ENCODE results near the gene SESN1. TPM values are rescaled to one million over a fixed set of nuclear protein-coding genes. Genes with fewer than 3 reads are reported as not detected.

Gene SESN1
- total RNA-seq, 1 donor from 2014 or later, result 23.6 TPM

DNA sequence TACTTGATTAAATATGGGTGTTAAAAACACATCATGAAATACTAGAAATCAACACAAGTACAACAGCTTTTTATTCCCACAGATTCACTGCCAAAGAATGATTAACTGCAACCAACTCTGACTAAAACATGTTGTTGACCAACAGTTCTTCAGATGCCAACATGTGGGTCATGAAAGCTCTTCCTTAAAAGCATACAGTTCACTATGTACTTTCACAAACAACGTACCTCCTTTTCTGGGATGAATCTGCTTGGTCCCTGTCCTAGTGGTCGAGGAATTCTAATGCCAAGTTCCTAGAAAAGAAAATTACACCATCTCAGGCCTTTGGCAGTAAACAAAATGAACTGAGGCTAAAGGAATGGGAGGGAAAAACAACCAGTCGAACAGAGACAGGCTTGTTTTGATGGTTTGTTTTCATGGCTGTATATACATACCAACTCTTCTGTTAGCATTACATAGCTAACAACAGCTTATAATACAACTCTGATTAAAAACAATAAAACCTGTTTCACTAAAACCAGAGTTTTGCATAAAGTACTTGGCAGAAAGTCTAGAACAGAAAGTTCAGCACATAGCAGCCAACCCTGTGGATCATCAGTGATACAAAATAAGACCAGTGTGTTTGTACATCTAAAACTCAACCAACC lies 92.5 kb downstream of the SESN1 start:
- DNase-seq (ENCODE audit: low spot score), result no peak
- Mint-ChIP-seq H3K4me1 (ENCODE audit: unreplicated experiment) (peaks cover 7% of the 10 kb centered on the region), H3K27me3 (ENCODE audit: unreplicated experiment) (no peaks in the 10 kb centered on the region), H3K4me3 (ENCODE audit: unreplicated experiment) (no peak overlapping the region), H3K27ac (ENCODE audit: unreplicated experiment) (no peak overlapping the region), H3K9me3 (ENCODE audit: unreplicated experiment) (no peaks in the 10 kb centered on the region), H3K36me3 (ENCODE audit: low read depth, unreplicated experiment) (no peaks in the 10 kb centered on the region)
- TF ChIP-seq, protein P1, sequence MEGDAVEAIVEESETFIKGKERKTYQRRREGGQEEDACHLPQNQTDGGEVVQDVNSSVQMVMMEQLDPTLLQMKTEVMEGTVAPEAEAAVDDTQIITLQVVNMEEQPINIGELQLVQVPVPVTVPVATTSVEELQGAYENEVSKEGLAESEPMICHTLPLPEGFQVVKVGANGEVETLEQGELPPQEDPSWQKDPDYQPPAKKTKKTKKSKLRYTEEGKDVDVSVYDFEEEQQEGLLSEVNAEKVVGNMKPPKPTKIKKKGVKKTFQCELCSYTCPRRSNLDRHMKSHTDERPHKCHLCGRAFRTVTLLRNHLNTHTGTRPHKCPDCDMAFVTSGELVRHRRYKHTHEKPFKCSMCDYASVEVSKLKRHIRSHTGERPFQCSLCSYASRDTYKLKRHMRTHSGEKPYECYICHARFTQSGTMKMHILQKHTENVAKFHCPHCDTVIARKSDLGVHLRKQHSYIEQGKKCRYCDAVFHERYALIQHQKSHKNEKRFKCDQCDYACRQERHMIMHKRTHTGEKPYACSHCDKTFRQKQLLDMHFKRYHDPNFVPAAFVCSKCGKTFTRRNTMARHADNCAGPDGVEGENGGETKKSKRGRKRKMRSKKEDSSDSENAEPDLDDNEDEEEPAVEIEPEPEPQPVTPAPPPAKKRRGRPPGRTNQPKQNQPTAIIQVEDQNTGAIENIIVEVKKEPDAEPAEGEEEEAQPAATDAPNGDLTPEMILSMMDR (IDR thresholded peaks at IDR 0.05; ENCODE audit: unreplicated experiment), result no peak

DNA sequence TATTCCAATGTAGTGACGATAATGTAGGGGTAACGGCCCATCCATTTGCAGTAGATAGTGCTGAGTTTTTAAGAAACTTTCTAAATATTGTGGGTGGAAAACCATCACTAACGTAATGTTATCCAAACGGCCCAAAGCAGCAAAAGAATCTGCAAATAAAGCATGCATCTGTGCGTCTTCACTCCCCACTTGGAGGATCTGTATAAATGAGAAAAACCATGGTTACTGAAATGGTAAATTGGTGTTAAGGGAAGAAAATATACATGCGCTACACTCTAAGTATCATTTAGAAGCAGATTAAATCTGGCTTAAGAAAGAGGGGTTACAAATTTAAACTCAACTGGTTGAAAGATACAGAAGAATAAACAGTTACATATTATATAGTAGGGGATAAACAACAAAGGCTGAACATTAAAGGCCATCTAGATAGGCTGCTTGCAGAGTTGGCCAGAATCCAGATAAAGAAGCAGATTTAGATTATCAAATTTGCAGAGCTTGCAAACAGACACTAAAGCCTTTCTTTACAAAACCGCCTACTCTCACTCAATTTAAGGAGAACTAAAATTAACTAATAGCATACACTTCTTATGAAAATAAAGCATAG lies 93.3 kb downstream of the SESN1 start:
- no peaks in the 10 kb centered on the region for H3K27me3 Mint-ChIP-seq (ENCODE audit: unreplicated experiment)
- no peaks in the 10 kb centered on the region for H3K36me3 Mint-ChIP-seq (ENCODE audit: low read depth, unreplicated experiment)
- no peak overlapping the region for H3K4me3 Mint-ChIP-seq (ENCODE audit: unreplicated experiment)
- no peaks in the 10 kb centered on the region for H3K4me1 Mint-ChIP-seq (ENCODE audit: unreplicated experiment)
- H3K9me3 Mint-ChIP-seq (ENCODE audit: unreplicated experiment), result no peaks in the 10 kb centered on the region
- TF ChIP-seq, protein P1 (IDR thresholded peaks at IDR 0.05; ENCODE audit: unreplicated experiment), result no peak
- no peak overlapping the region for H3K27ac Mint-ChIP-seq (ENCODE audit: unreplicated experiment)
- no peak for DNase-seq (ENCODE audit: low spot score)

DNA sequence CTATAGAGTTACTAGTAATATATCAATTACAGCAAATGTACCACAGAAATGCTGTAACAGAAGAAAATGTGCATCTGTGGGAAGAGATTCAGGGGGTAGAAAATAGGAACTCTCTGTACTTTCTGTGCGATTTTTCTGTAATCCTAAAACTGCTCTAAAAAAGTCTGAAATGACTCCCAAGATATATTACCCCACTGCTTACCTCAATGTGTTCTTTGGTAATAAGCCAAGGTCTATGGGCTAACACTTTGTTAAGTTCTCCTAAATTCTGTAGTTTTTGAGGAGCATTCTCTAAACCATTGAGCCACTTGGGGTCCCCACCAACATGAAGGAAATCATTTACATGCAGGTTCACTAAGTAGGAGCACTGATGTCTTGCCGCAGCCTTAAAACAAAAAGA lies 94.4 kb downstream of the SESN1 start:
- TF ChIP-seq, protein P1 (IDR thresholded peaks at IDR 0.05; ENCODE audit: unreplicated experiment), result no peak
- Mint-ChIP-seq H3K4me3 (ENCODE audit: unreplicated experiment) (no peak overlapping the region), H3K27ac (ENCODE audit: unreplicated experiment) (no peak overlapping the region), H3K9me3 (ENCODE audit: unreplicated experiment) (no peaks in the 10 kb centered on the region), H3K27me3 (ENCODE audit: unreplicated experiment) (no peaks in the 10 kb centered on the region), H3K36me3 (ENCODE audit: low read depth, unreplicated experiment) (no peaks in the 10 kb centered on the region), H3K4me1 (ENCODE audit: unreplicated experiment) (no peaks in the 10 kb centered on the region)
- DNase-seq (ENCODE audit: low spot score), result no peak

DNA sequence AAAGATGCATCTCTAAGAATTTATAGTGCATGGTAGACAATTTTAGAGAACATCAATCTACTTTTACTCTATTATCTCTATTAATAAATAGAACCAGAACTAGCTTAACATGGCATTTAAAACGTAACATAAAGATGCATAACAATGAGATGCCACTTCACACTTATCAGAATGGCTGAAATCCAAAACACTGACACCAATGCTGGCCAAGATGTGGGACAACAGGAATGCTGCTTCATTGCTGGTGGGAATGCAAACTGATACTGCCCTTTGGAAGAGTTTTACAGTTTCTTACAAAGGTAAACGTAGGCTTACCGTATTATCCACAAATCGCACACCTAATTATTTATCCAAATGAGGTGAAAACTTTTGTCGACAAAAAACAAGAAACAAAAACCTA lies 95.2 kb downstream of the SESN1 start:
- H3K36me3 Mint-ChIP-seq (ENCODE audit: low read depth, unreplicated experiment), result no peaks in the 10 kb centered on the region
- DNase-seq (ENCODE audit: low spot score), result no peak
- H3K4me3 Mint-ChIP-seq (ENCODE audit: unreplicated experiment), result no peak overlapping the region
- H3K9me3 Mint-ChIP-seq (ENCODE audit: unreplicated experiment), result no peaks in the 10 kb centered on the region
- H3K27me3 Mint-ChIP-seq (ENCODE audit: unreplicated experiment), result no peaks in the 10 kb centered on the region
- no peak overlapping the region for H3K27ac Mint-ChIP-seq (ENCODE audit: unreplicated experiment)
- H3K4me1 Mint-ChIP-seq (ENCODE audit: unreplicated experiment), result no peaks in the 10 kb centered on the region
- TF ChIP-seq, protein P1 (IDR thresholded peaks at IDR 0.05; ENCODE audit: unreplicated experiment), result no peak

DNA sequence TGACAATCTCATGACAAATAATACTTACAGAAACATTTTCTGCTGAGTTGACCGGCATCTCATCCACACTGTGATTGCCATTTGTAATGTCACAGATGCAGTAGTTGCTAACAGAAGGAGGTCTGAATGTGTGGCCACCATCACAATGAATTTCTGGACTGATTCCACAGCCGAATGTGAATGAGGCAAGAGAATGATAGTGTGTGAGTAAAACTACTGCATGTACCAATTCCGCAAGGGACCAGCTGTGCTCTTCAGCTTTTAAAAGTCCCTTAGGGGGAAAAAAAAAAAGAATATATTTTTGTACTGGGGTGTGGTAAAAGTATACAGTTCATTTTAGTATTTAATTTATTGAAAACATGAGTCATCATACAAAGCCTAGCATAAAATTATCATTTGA lies 96.2 kb downstream of the SESN1 start:
- Mint-ChIP-seq H3K36me3 (ENCODE audit: low read depth, unreplicated experiment) (no peaks in the 10 kb centered on the region), H3K4me1 (ENCODE audit: unreplicated experiment) (no peaks in the 10 kb centered on the region), H3K9me3 (ENCODE audit: unreplicated experiment) (no peaks in the 10 kb centered on the region), H3K4me3 (ENCODE audit: unreplicated experiment) (no peak overlapping the region), H3K27ac (ENCODE audit: unreplicated experiment) (no peak overlapping the region), H3K27me3 (ENCODE audit: unreplicated experiment) (no peaks in the 10 kb centered on the region)
- TF ChIP-seq, protein P1 (IDR thresholded peaks at IDR 0.05; ENCODE audit: unreplicated experiment), result no peak
- DNase-seq (ENCODE audit: low spot score), result no peak

All from endothelial cell (in vitro differentiated cells).